NCI-H1417 (cell line): ENCODE results near the gene KDM2B.

Experiments used
- DNase-seq, 3 experiments: peaks; one replicate each; lab custom pipeline; 2025; lab: John Stamatoyannopoulos, UW

Gene KDM2B

GRCh38 chr12:121461048-121461447 lies 119.8 kb downstream of the KDM2B start:
- no peak for DNase-seq

DNA sequence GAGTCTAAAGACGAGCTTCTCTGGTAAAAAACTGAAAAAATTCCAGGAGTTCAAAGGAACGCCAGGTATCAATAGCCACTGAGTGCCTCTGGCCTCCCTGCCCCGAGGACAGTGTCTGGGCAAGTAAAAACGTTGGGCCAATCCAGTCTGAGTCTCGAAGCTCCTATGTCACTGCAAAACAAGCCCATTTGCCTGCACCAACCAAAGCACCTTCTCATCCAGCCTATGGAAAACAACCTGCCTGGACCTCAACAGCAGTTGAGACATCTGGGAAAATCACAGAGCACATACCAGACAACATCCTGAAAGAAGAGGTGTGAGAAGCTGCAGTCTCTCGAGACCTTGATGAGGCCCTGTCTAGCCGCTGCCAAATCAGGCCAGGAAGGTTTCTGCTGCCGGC lies 124.3 kb downstream of the KDM2B start:
- DNase-seq, result no peak

- no peak for DNase-seq
Measured at GRCh38 chr12:121455766-121456420, 124.9 kb downstream of the KDM2B start.

- no peak for DNase-seq
Measured at GRCh38 chr12:121454921-121455320, 125.9 kb downstream of the KDM2B start.

DNA sequence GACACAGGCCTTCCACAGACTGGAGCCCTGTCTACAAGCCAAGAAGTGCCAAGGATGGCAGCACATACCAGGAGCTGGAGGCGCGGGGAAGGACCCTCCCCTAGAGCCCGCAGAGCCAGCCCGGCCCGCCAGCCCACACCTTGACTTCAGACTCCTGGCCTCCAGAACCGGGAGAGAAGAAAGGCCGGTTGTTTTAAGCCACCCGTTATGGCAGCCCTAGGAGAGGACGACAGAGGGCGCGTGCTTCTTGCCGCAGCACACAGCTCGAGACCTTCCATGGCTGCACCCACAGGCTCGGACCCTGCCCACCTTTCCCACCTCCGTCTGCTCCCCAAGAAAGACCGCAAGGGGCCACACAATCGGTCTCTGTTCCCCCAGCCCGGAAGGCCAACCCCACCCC lies 127.2 kb downstream of the KDM2B start:
- no peak for DNase-seq

DNA sequence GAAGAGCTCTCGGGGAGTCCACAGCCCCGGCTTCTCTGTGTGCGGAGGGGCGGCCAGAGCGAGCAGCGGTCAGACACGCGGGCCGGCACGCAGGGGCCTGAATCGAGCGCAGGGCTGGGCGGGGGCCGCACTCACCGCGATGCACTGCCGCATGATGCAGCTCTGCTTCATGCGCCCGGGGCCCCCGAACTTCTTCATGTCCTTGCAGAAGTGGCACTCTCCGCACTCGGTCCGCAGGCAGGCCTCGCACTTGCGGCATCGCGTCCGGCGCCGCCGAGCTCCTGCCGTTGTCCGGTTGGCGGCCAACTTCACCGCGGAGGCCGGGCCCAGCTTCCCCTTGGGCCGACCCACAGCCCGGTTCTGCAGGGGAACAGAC lies 127.8 kb downstream of the KDM2B start:
- no peak for DNase-seq

DNA sequence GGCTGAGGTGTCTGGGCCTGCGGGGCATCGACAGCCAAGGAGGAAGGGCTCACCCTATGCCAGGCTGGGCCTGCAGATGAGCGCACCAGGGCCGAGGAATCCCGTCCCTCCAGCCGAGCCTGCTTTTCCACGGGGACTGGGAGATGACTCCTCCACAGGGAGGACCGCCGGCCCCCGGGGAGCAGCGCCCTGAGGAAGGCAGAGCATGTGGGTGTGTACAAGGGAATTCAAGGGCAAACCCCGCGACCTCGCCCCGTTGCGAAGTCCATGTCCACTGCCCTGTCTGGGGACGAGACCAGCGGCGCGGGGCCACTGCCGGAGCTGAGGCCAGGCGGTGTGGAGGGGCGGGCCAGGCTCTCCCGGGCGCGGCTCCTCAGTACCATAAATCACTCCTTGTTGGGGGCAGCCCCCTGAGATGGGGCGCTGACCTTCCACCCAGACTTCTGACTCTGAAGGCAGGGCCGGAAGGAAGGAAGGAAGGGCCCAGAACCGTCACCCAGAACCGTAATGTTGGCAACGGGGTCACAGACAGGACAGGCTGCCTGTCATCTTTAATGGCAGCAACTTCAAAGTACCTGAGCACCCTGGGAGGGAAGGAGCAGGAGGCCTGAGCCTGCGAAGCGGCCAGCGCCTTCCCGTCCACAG lies 128.4 kb downstream of the KDM2B start:
- no peak for DNase-seq

GRCh38 chr12:121451961-121452339 lies 128.9 kb downstream of the KDM2B start:
- DNase-seq, result no peak

DNA sequence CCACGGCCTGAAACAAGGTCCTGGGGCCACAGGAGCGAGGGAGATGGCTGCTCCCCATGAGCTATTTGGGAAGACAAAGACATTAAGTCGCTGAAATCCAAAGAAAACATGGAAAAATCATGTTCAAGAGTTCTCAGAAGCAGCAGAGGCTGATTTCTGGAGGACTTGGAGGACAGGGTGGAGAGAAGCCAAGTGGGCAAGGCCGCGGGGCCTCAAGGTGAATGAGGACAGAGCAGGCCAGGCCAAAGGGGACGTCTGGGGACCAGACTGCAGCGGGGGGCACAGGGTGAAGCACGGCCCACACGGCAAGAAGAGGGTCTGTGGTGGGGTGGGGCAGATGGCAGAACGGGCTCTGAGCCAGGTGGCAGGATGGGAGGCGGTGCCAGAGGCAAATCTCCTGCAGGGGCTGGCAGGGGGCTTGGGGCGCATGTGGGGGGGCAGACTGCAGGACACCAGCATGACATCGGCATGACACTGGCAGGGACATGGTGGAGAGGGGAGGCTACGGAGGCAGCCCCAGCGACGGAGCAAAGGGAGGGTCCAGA lies 132.0 kb downstream of the KDM2B start:
- no peak for DNase-seq

DNA sequence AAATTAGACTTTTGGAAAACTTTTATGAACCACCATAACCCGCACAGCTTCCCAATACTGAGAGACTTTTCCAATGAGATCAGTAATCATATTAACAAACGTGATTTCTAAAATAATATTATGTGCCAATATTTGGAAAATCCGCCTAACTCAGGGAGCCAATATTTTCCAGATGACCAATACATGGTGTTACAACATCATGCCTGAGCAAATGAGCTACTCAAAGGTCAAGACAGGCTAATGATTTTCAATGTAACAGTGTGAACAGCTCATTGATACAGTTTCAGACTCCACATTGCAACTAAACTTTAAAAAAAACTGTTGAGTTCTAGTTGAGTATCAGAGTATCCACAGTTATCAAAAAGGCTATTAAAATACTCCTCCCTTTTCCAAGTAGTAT lies 134.1 kb downstream of the KDM2B start:
- DNase-seq, result no peak

DNA sequence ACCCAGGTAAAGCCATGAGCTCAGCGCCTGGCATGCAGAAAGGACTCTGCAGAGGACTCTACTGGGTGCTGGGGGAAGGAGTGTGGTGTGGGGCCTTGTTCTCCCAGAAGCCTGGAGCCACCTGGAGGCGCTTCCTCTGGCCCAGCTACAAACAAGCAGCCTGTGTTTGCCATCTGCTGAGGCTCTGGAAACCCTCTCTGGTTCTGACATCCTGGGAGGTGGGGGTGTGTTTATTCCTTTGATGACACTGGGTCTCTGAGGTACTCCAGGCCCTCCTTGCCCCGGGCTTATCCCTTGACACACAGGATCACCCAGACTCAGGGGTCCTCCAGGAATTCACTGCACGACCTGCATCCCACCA lies 136.0 kb downstream of the KDM2B start:
- no peak for DNase-seq

DNA sequence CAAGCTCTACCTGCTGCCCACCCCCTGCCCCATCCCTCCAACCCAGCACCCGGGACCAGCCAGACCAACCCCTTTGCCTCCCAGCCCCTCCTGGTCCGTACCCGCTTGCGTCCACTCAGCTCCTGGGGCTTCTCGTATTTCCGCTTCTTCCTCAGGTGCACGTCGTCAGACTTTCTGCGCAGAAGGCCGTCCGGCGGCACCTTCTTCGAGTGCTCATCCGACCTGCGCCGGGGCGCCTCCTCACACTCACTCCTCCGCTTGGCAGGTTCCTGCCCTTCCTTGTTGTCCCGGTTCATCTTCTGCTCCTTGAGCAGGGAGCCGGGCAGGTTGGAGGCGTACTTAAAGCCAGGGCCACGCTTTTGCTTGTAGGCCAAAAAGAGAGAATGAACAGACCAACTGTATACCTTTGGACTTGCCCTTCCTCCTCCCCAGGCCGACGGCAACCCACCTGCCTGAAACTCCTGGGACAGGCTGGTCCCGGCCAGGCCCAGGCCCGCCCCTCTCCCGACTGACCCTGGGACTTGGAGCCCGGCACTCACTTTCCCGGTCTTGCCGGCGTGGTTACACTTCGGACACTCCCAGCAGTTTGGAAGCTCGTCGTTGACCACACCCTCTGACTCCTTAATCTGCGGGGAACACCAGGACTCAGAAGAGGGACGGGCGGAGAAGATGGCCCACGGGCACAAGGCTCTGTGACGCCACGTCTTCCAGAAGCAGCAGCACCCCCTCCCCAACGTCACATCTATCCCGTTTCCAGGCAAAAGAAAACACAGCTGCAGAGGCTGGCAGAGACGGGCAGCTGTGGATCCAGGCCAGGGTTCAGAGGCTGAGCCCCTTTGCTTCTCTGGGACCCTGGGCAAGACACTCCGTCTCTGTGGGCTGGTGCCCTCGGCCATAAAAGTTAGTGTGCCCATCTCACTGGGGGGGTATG lies 136.6 kb downstream of the KDM2B start:
- DNase-seq, result no peak

DNA sequence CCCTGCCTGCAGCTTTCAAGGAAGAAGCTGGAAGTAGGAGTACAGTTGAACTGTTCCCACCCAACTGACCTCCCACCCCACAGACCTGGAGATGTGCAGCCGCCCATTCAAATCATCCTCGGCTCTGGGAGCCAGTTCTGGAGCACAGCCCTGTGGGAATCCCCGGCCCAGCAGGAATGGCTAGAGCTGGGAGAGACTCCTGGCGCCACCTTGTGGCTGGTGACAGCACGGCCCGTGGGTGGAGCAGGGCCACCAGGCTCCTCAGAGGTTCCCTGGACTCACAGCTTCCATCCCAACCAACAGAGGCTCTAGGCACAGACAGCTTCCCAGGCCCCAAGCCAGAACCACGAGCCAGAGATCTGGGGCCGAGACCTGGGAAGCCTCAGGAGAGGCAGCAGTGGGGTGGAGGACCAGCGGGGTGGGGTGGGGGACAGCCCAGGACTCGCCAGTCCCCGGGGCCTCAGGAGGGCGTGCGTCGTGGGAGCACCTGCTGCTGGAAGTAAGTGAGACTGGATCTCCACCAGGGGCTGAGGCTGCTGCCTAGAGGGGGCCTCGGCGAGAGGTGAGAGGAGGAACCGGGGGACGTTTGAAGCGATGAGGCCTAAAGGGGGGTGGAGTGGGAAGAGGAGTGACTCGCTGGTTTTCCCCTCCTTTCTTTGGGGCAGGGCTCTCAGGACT lies 137.5 kb downstream of the KDM2B start:
- peak; percentile 58 to 77 (median 64) for DNase-seq

DNA sequence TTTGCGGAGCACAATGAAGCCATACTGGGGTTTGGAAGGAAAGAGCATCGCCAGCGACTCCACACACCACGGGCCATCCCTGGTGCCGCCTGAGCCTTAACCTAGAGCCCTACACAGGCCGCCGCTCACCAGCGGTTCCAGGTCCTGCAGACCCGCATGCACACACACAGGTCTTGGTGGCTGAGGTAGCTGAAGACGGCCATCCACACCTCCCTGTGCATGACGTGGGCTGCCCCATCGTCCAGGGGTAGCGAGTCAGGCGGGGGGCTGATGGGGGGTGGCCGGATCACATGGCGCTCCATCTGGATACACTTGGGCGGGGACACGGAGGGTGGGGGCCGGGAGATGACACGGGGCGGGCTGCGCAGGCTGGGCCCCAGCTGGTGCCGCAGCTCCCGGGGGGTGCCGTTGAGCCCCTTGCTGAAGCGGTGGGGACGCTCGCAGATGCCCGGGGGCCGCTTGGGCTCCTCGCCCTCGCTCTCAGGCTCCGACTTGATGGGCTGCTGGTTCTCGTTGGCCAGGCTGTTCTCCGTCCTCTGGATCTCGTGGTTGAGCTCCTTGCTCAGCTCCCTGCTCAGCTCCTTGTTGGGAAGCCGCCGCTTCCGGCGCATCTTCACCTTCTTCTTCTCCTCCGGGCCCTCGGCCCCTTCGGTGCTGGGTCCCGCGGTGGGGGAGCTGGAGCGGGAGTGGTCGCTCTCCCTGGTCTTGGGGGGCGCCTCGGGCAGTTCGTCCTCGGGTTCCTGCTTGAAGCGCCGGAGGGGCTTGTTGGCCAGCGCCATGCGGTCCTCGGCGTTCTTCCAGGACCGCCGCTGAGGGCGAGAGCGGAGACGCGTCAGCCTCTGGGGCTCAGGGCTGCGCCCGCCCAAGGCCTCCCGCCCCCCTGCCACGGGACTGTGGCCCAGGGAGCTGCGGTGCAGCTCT lies 138.5 kb downstream of the KDM2B start:
- no peak for DNase-seq

- no peak for DNase-seq
Measured at GRCh38 chr12:121441555-121441954, 139.3 kb downstream of the KDM2B start.

- no peak for DNase-seq
Measured at GRCh38 chr12:121440768-121441167, 140.1 kb downstream of the KDM2B start.

- DNase-seq, result no peak
Measured at GRCh38 chr12:121439715-121440114, 141.1 kb downstream of the KDM2B start.

GRCh38 chr12:121438905-121439304 lies 141.9 kb downstream of the KDM2B start:
- DNase-seq, result no peak

DNA sequence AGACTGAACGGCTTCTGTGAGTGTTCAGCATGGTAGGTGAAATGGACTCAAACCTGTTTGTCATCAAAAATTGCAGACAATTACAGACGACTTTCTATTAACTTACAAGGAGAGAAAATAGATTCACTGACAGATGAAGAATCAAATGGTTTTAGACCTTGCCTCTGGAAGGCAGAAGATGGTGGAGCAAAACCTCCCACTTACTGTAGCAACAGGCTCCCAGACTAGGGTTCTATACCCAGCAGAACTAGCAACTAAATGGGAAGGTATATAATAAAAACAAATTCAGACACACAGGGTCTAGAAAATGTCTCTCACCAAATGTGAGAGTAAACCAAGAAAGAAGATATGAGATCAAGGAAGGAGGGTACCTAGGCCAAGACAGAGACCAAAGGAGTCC lies 144.1 kb downstream of the KDM2B start:
- no peak for DNase-seq

GRCh38 chr12:121432740-121433480 lies 147.9 kb downstream of the KDM2B start:
- no peak for DNase-seq
